HG03521 (cell line): ENCODE measurements around the gene SNRNP25.

Experiments used
- ATAC-seq: cut with Tn5 transposase; IDR thresholded peaks from one replicate; pipeline ENCODE4 v1.9.1; 2021; ENCODE audit warnings: mild to moderate bottlenecking, moderate library complexity; ENCODE audit not compliant: unreplicated experiment

Gene SNRNP25

GRCh38 chr16:76535-77272 is 23.1 kb downstream of the SNRNP25 start:
- ATAC-seq: no peak

- no peak for ATAC-seq
Measured at GRCh38 chr16:77273-77806, 23.7 kb downstream of the SNRNP25 start.

GRCh38 chr16:77807-78443 is 24.3 kb downstream of the SNRNP25 start, which contains the start of gene MPG:
Gene MPG, plus strand, starts transcription at chr16:78225. Its CDS starts 85 bp downstream, at chr16:78310.
- ATAC-seq: peak; percentile 81

- peak; percentile 15 for ATAC-seq
Measured at GRCh38 chr16:78444-79150, 25.0 kb downstream of the SNRNP25 start.

- ATAC-seq: no peak
Measured at GRCh38 chr16:79151-80054, 25.8 kb downstream of the SNRNP25 start.

GRCh38 chr16:83060-83603 is 29.5 kb downstream of the SNRNP25 start:
- no peak for ATAC-seq

GRCh38 chr16:83781-84615 is 30.4 kb downstream of the SNRNP25 start:
- ATAC-seq: no peak

- peak; percentile 57 for ATAC-seq
Measured at GRCh38 chr16:84718-85406, 31.2 kb downstream of the SNRNP25 start.

GRCh38 chr16:85407-85782 is 31.8 kb downstream of the SNRNP25 start:
- ATAC-seq: no peak

- no peak for ATAC-seq
Measured at GRCh38 chr16:85865-86264, 32.2 kb downstream of the SNRNP25 start.

GRCh38 chr16:86483-86952 is 32.9 kb downstream of the SNRNP25 start:
- ATAC-seq: no peak

GRCh38 chr16:88613-89012 is 35.0 kb downstream of the SNRNP25 start:
- ATAC-seq: no peak

GRCh38 chr16:89391-90302 is 36.0 kb downstream of the SNRNP25 start:
- ATAC-seq: no peak

GRCh38 chr16:91484-91883 is 37.9 kb downstream of the SNRNP25 start:
- no peak for ATAC-seq

GRCh38 chr16:92431-93339 is 39.1 kb downstream of the SNRNP25 start:
- ATAC-seq: no peak

GRCh38 chr16:94918-95265 is 41.3 kb downstream of the SNRNP25 start:
- ATAC-seq: no peak

- peak; percentile 57 for ATAC-seq
Measured at GRCh38 chr16:96935-97381, 43.3 kb downstream of the SNRNP25 start.
